Gastrocnemius medialis (tissue), 4 donors: ENCODE results near the gene FOXRED2.

Experiments used
- POLR2A ChIP-seq, 2 donors: fragments of 450-650 bp; IDR thresholded peaks; one replicate each; pipeline ENCODE4 v1.6.1; 2017; ENCODE audit warnings: antibody characterized with exemption in 2 of 2, mild to moderate bottlenecking in 2 of 2, moderate library complexity in 2 of 2
- TF ChIP-seq, protein P1 (sequence below), 5 experiments: fragments of 450-650 bp in 3 of 5; fragments of 200-600 bp in 2 of 5; sonication (generic) in 2 of 5; IDR thresholded peaks in 4 of 5; conservative IDR thresholded peaks in 1 of 5; 1 replicate in 4 of 5; 2 replicates in 1 of 5; pipeline ENCODE4 v1.5.1; 2016 to 2019; ENCODE audit warnings: antibody characterized with exemption in 5 of 5, mild to moderate bottlenecking in 3 of 5, moderate library complexity in 3 of 5

DNA sequence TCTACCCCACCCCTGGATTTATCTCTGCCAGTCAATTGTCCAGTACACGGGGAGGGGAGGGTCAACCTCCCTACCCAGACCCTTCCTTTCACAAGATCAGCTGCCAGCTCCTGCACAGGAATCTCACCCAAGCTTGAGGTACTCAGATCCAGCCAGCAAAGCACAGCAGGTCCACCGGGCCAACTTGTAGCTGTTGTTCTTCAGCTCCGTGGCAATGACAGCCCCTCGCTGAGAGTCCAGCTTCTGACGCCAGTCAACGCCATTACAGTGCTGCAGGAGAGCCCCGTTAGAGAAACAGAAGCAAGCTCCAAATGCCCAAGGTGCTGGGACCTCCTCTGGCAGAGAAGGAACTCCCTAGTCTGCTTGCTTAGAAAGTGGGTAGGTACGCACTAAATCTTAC is 5.5 kb upstream of the FOXRED2 start:
- TF ChIP-seq, protein P1, sequence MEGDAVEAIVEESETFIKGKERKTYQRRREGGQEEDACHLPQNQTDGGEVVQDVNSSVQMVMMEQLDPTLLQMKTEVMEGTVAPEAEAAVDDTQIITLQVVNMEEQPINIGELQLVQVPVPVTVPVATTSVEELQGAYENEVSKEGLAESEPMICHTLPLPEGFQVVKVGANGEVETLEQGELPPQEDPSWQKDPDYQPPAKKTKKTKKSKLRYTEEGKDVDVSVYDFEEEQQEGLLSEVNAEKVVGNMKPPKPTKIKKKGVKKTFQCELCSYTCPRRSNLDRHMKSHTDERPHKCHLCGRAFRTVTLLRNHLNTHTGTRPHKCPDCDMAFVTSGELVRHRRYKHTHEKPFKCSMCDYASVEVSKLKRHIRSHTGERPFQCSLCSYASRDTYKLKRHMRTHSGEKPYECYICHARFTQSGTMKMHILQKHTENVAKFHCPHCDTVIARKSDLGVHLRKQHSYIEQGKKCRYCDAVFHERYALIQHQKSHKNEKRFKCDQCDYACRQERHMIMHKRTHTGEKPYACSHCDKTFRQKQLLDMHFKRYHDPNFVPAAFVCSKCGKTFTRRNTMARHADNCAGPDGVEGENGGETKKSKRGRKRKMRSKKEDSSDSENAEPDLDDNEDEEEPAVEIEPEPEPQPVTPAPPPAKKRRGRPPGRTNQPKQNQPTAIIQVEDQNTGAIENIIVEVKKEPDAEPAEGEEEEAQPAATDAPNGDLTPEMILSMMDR (IDR thresholded peaks at IDR 0.05 in 4 of 5, conservative IDR thresholded peaks at IDR 0.05 in 1 of 5), result no peak
- TF ChIP-seq POLR2A (IDR thresholded peaks at IDR 0.05), result no peak
